SU-DHL-6 (cell line): ENCODE measurements around the gene TRRAP.

Source experiments
- EZH2phosphoT487 ChIP-seq: fragments of 200-600 bp; sonication (generic), shearing (Covaris generic); conservative IDR thresholded peaks from 2 replicates; pipeline ENCODE4 v1.6.1; 2018; ENCODE audit warnings: mild to moderate bottlenecking, antibody characterized with exemption, low read length, moderate library complexity, mixed read lengths
- TF ChIP-seq, protein P1 (sequence below): fragments of 200-600 bp; sonication (generic); IDR thresholded peaks from one replicate; pipeline ENCODE4 v1.5.1; 2017; ENCODE audit warnings: antibody characterized with exemption, mild to moderate bottlenecking, low read length, moderate library complexity; ENCODE audit not compliant: insufficient read depth, poor library complexity, severe bottlenecking

DNA sequence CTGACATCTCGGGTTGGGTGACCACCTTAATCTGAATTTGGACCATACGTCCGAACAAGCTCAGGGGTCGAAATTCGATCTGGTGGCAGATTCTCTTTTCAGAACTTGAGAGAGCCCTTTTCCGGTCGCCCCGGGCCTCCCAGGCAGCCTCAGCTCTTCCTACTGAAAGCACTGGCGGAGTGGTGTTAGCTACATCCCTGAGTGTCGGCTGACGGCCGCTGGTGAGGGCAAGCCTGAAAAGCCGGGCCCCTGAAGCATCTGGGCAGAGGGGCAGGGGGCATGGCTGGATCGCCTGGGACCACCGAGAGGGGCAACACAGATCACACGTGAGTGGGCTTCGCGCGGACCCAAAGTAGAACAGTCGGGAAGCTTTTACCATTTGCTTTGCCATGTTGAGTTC lies 149.5 kb downstream of the TRRAP start:
- TF ChIP-seq, protein P1, sequence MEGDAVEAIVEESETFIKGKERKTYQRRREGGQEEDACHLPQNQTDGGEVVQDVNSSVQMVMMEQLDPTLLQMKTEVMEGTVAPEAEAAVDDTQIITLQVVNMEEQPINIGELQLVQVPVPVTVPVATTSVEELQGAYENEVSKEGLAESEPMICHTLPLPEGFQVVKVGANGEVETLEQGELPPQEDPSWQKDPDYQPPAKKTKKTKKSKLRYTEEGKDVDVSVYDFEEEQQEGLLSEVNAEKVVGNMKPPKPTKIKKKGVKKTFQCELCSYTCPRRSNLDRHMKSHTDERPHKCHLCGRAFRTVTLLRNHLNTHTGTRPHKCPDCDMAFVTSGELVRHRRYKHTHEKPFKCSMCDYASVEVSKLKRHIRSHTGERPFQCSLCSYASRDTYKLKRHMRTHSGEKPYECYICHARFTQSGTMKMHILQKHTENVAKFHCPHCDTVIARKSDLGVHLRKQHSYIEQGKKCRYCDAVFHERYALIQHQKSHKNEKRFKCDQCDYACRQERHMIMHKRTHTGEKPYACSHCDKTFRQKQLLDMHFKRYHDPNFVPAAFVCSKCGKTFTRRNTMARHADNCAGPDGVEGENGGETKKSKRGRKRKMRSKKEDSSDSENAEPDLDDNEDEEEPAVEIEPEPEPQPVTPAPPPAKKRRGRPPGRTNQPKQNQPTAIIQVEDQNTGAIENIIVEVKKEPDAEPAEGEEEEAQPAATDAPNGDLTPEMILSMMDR = no peak
- TF ChIP-seq EZH2phosphoT487 = no peak
